Neural cell (in vitro differentiated cells): Measurements from ENCODE around the gene MAP3K7CL.

Source experiments
- CTCF ChIP-seq: fragments of 450-650 bp; IDR thresholded peaks from 2 replicates; pipeline ENCODE4 v1.5.1; 2014; ENCODE audit warnings: antibody characterized with exemption, mild to moderate bottlenecking, moderate library complexity; ENCODE audit not compliant: poor library complexity, severe bottlenecking
- EP300 ChIP-seq: fragments of 450-650 bp; conservative IDR thresholded peaks from 2 replicates; pipeline ENCODE4 v1.6.1; 2014; ENCODE audit warnings: antibody characterized with exemption, mild to moderate bottlenecking, moderate library complexity; ENCODE audit not compliant: poor library complexity, severe bottlenecking
- EZH2 ChIP-seq: fragments of 200-600, 300-800 bp; shearing (Covaris generic), sonication (generic); IDR thresholded peaks from 2 replicates; pipeline ENCODE4 v1.6.1; 2014; ENCODE audit warnings: antibody characterized with exemption, low read length, borderline replicate concordance, mild to moderate bottlenecking; ENCODE audit not compliant: insufficient read depth, poor library complexity, severe bottlenecking
- MXI1 ChIP-seq: fragments of 450-650 bp; conservative IDR thresholded peaks from 2 replicates; pipeline ENCODE4 v1.6.1; 2014; ENCODE audit warnings: antibody characterized with exemption, mild to moderate bottlenecking; ENCODE audit not compliant: poor library complexity, severe bottlenecking
- POLR2AphosphoS5 ChIP-seq: IDR thresholded peaks from 2 replicates; pipeline ENCODE4 v1.6.1; 2012
- RAD21 ChIP-seq: fragments of 450-650 bp; conservative IDR thresholded peaks from 2 replicates; pipeline ENCODE4 v1.6.1; 2014; ENCODE audit warnings: antibody characterized with exemption, mild to moderate bottlenecking, moderate library complexity
- TAF1 ChIP-seq: IDR thresholded peaks from 2 replicates; pipeline ENCODE4 v1.6.1; 2012; ENCODE audit warnings: low read depth

GRCh38 chr21:29213513-29214385 lies 83.3 kb downstream of the MAP3K7CL start:
- TF ChIP-seq EP300, result no peak
- TF ChIP-seq CTCF, result no peak
- TF ChIP-seq EZH2, result no peak
- no peak for TF ChIP-seq POLR2AphosphoS5
- no peak for TF ChIP-seq TAF1
- no peak for TF ChIP-seq RAD21
- no peak for TF ChIP-seq MXI1
